HepG2 (cell line): Measurements from ENCODE around the gene ECM1. TPM values are rescaled to one million over a fixed set of nuclear protein-coding genes. Genes with fewer than 3 reads are reported as not detected.
A peak's percentile ranks its signal among the peaks of the same experiment; 100 is the strongest.

Experiments
- AGO1 ChIP-seq: fragments of 200-400 bp; formaldehyde crosslinking; IDR thresholded peaks from 2 replicates; pipeline ENCODE4 v1.6.1; 2017; ENCODE audit warnings: mild to moderate bottlenecking, low read depth, low read length, moderate library complexity; ENCODE audit not compliant: poor library complexity, severe bottlenecking
- ASH2L ChIP-seq: fragments of 300-600, 200-600 bp; sonication (generic); IDR thresholded peaks from 2 replicates; pipeline ENCODE4 v1.7.0; 2017; ENCODE audit warnings: low read depth, mild to moderate bottlenecking, moderate library complexity, mixed read lengths, low read length; ENCODE audit not compliant: insufficient read length
- ATF6 ChIP-seq: sonication (generic); formaldehyde crosslinking; conservative IDR thresholded peaks from 2 replicates; pipeline ENCODE4 v1.4.0; 2020; ENCODE audit warnings: missing genetic modification reagents
- BRD4 ChIP-seq: sonication (generic); formaldehyde crosslinking; IDR thresholded peaks from 2 replicates; pipeline ENCODE4 v1.4.0; 2020; ENCODE audit warnings: missing genetic modification reagents
- FIP1L1 ChIP-seq: fragments of 200-400 bp; formaldehyde crosslinking; IDR thresholded peaks from 2 replicates; pipeline ENCODE4 v1.6.1; 2018; ENCODE audit warnings: low read depth, mild to moderate bottlenecking, low read length, moderate library complexity, borderline replicate concordance; ENCODE audit not compliant: insufficient read depth
- HDAC2 ChIP-seq: sonication (generic); formaldehyde crosslinking; IDR thresholded peaks from 2 replicates; pipeline ENCODE4 v1.4.0; 2020; ENCODE audit warnings: missing genetic modification reagents
- KAT7 ChIP-seq: IDR thresholded peaks from 2 replicates; pipeline ENCODE4 v1.6.1; 2018; ENCODE audit warnings: borderline replicate concordance, missing compliant biosample characterization
- KLF9 ChIP-seq: IDR thresholded peaks from 2 replicates; pipeline ENCODE4 v1.6.1; 2016; ENCODE audit warnings: low read depth
- MED1 ChIP-seq: sonication (generic); formaldehyde crosslinking; IDR thresholded peaks from 2 replicates; pipeline ENCODE4 v1.4.0; 2020; ENCODE audit warnings: missing genetic modification reagents
- MTA1 ChIP-seq: sonication (generic); formaldehyde crosslinking; IDR thresholded peaks from 2 replicates; pipeline ENCODE4 v1.4.0; 2020; ENCODE audit warnings: missing genetic modification reagents, mild to moderate bottlenecking, borderline replicate concordance
- MYC ChIP-seq: sonication (generic); formaldehyde crosslinking; IDR thresholded peaks from 2 replicates; pipeline ENCODE4 v1.9.0; 2021; ENCODE audit warnings: missing genetic modification reagents, borderline replicate concordance
- NFE2 ChIP-seq: sonication (generic); formaldehyde crosslinking; IDR thresholded peaks from 2 replicates; pipeline ENCODE4 v1.4.0; 2020; ENCODE audit warnings: missing genetic modification reagents
- NRL ChIP-seq: sonication (generic); formaldehyde crosslinking; IDR thresholded peaks from 2 replicates; pipeline ENCODE4 v1.5.0; 2020; ENCODE audit warnings: missing genetic modification reagents, mild to moderate bottlenecking, moderate library complexity, borderline replicate concordance
- PTBP1 ChIP-seq: fragments of 200-400 bp; formaldehyde crosslinking; IDR thresholded peaks from 2 replicates; pipeline ENCODE4 v1.6.1; 2018; ENCODE audit warnings: low read length, low read depth; ENCODE audit not compliant: poor library complexity, severe bottlenecking
- STAG1 ChIP-seq: sonication (generic); formaldehyde crosslinking; IDR thresholded peaks from 2 replicates; pipeline ENCODE4 v1.4.0; 2020; ENCODE audit warnings: missing genetic modification reagents
- TAF15 ChIP-seq: fragments of 200-400 bp; formaldehyde crosslinking; IDR thresholded peaks from one replicate; pipeline ENCODE4 v1.6.1; 2018; ENCODE audit warnings: mild to moderate bottlenecking, low read depth, low read length; ENCODE audit not compliant: poor library complexity, severe bottlenecking
- ZFY ChIP-seq: sonication (generic); formaldehyde crosslinking; IDR thresholded peaks from 2 replicates; pipeline ENCODE4 v1.4.0; 2020; ENCODE audit warnings: missing genetic modification reagents
- ZMYM2 ChIP-seq: sonication (generic); formaldehyde crosslinking; IDR thresholded peaks from 2 replicates; pipeline ENCODE4 v1.8.0; 2022; ENCODE audit warnings: mild to moderate bottlenecking, missing genetic modification reagents
- ZMYM3 ChIP-seq: sonication (generic); formaldehyde crosslinking; IDR thresholded peaks from 2 replicates; pipeline ENCODE4 v1.5.1; 2020; ENCODE audit warnings: mild to moderate bottlenecking, missing genetic modification reagents
- ZNF124 ChIP-seq: sonication (generic); formaldehyde crosslinking; IDR thresholded peaks from 2 replicates; pipeline ENCODE4 v1.4.0; 2020; ENCODE audit warnings: missing genetic modification reagents
- ZNF17 ChIP-seq: sonication (generic); formaldehyde crosslinking; IDR thresholded peaks from 2 replicates; pipeline ENCODE4 v1.5.0; 2020; ENCODE audit warnings: mild to moderate bottlenecking, missing genetic modification reagents
- ZNF230 ChIP-seq: sonication (generic); formaldehyde crosslinking; IDR thresholded peaks from 2 replicates; pipeline ENCODE4 v1.4.0; 2020; ENCODE audit warnings: mild to moderate bottlenecking, missing genetic modification reagents
- ZNF260 ChIP-seq: sonication (generic); formaldehyde crosslinking; IDR thresholded peaks from 2 replicates; pipeline ENCODE4 v1.4.0; 2020; ENCODE audit warnings: missing genetic modification reagents, low read depth, mild to moderate bottlenecking, borderline replicate concordance
- ZNF276 ChIP-seq: sonication (generic); formaldehyde crosslinking; IDR thresholded peaks from 2 replicates; pipeline ENCODE4 v1.4.0; 2020; ENCODE audit warnings: mild to moderate bottlenecking, low read depth, missing genetic modification reagents
- ZNF558 ChIP-seq: sonication (generic); formaldehyde crosslinking; IDR thresholded peaks from 2 replicates; pipeline ENCODE4 v1.9.0; 2022; ENCODE audit warnings: mild to moderate bottlenecking, missing genetic modification reagents, borderline replicate concordance
- ZNF562 ChIP-seq: sonication (generic); formaldehyde crosslinking; IDR thresholded peaks from 2 replicates; pipeline ENCODE4 v1.8.0; 2022; ENCODE audit warnings: missing genetic modification reagents, borderline replicate concordance
- ZNF7 ChIP-seq: IDR thresholded peaks from 2 replicates; pipeline ENCODE4 v1.6.1; 2016; ENCODE audit warnings: missing biosample characterization, missing genetic modification reagents
- ZNF891 ChIP-seq: sonication (generic); formaldehyde crosslinking; IDR thresholded peaks from 2 replicates; pipeline ENCODE4 v1.5.0; 2020; ENCODE audit warnings: mild to moderate bottlenecking, missing genetic modification reagents
- ZSCAN12 ChIP-seq: sonication (generic); formaldehyde crosslinking; IDR thresholded peaks from 2 replicates; pipeline ENCODE4 v1.9.0; 2021; ENCODE audit warnings: mild to moderate bottlenecking, missing genetic modification reagents
- polyA plus RNA-seq, 8 experiments: library from polyadenylated mRNA; depleted of rRNA in 3 of 8; stranded (reverse) in 7 of 8; unstranded in 1 of 8; fragments of >200 nt; fragmentation: Illumina TruSeq in 4 of 8; extraction: Trizol in 4 of 8; gene quantifications; 2 replicates each; pipeline versions ENCODE4 v1.2.1 to v1.2.3, GENCODE V29; 2011 to 2016; ENCODE audit warnings: low read depth in 4 of 8, missing spikeins in 1 of 8, mixed read lengths in 1 of 8; ENCODE audit not compliant: insufficient read depth in 1 of 8
- total RNA-seq, 5 experiments: library from RNA; depleted of rRNA; stranded (reverse); fragments of >200 nt; fragmentation: Illumina TruSeq; extraction: Trizol; gene quantifications; 2 replicates each; pipeline ENCODE4 v1.2.3, GENCODE V29; 2016; ENCODE audit warnings: low read depth in 1 of 5

Gene ECM1
- total and polyA plus RNA-seq, 2 of the 13 experiments (the other 11 are each of a cell fraction or from before 2014, with no cell fraction given), result 0.42 to 1.0 TPM

GRCh38 chr1:150549496-150550221 lies 41.8 kb downstream of the ECM1 start (continued):
- TF ChIP-seq ZNF276, result no peak
- no peak for TF ChIP-seq MTA1 (CRISPR knock-in tag)
- TF ChIP-seq MED1 (CRISPR knock-in tag), result no peak
- TF ChIP-seq TAF15, result no peak
- no peak for TF ChIP-seq NFE2 (CRISPR knock-in tag)
- TF ChIP-seq AGO1, result peak; percentile 19
- TF ChIP-seq ZNF260, result no peak
- TF ChIP-seq ASH2L, result no peak
- no peak for TF ChIP-seq ZSCAN12
- no peak for TF ChIP-seq KAT7 (CRISPR knock-in tag)
- no peak for TF ChIP-seq ZNF124 (CRISPR knock-in tag)
- TF ChIP-seq ZMYM3 (CRISPR knock-in tag), result no peak
- no peak for TF ChIP-seq ZNF230
- TF ChIP-seq PTBP1, result no peak
- no peak for TF ChIP-seq ZMYM2 (CRISPR knock-in tag)
- TF ChIP-seq KLF9 (CRISPR knock-in tag), result no peak
- TF ChIP-seq ZNF562 (CRISPR knock-in tag), result no peak
- TF ChIP-seq ZNF558 (CRISPR knock-in tag), result no peak
- TF ChIP-seq STAG1 (CRISPR knock-in tag), result peak; percentile 29
- no peak for TF ChIP-seq HDAC2 (CRISPR knock-in tag)
- peak; percentile 16; the same call in 1 of the 2 replicates for TF ChIP-seq ZNF891 (CRISPR knock-in tag)
- TF ChIP-seq ZFY (CRISPR knock-in tag), result peak; percentile 20; the same call in 1 of the 2 replicates
- TF ChIP-seq FIP1L1, result no peak
- TF ChIP-seq NRL, result no peak; the same call in 1 of the 2 replicates
- no peak for TF ChIP-seq ZNF17
- no peak for TF ChIP-seq ATF6 (CRISPR knock-in tag)
- no peak for TF ChIP-seq MYC (CRISPR knock-in tag)
- no peak for TF ChIP-seq BRD4 (CRISPR knock-in tag)
- no peak for TF ChIP-seq ZNF7 (CRISPR knock-in tag)
